Left kidney (tissue), 2 donors: ENCODE data around the gene ZBTB7B. TPM values are rescaled to one million over a fixed set of nuclear protein-coding genes. Genes with fewer than 3 reads are reported as not detected.
A peak's percentile ranks its signal among the peaks of the same experiment; 100 is the strongest.
"Not testable (repeated sequence)": the region's sequence is repeated elsewhere in the genome, so short reads cannot be mapped to it uniquely, and the experiment has no call there.

Experiments used
- DNase-seq: peaks from one replicate; pipeline ENCODE4 v3.0.0-alpha.2; 2013
- polyA plus RNA-seq: library from polyadenylated mRNA; unstranded; fragments of 120-200 nt; gene quantifications from one replicate; pipeline ENCODE4 v1.2.1, GENCODE V29; 2013; ENCODE audit not compliant: insufficient read length

The ZBTB7B gene
- polyA plus RNA-seq, 1 donor = 11.5 TPM

- no peak for DNase-seq
These were observed 35.2 kb upstream of the ZBTB7B start for GRCh38 chr1:154967331-154967950.

- no peak for DNase-seq
These were observed 33.9 kb upstream of the ZBTB7B start for GRCh38 chr1:154968731-154969130.

- no peak for DNase-seq
These were observed 33.4 kb upstream of the ZBTB7B start for GRCh38 chr1:154969246-154969645.

- DNase-seq = no peak
These were observed 32.6 kb upstream of the ZBTB7B start for GRCh38 chr1:154969860-154970452.

- DNase-seq = peak; percentile 92
These were observed 31.8 kb upstream of the ZBTB7B start, which contains the start of gene SHC1 for GRCh38 chr1:154970631-154971340. Gene SHC1 (minus strand): TSS chr1:154970747. CDS start chr1:154970526, 221 bp downstream.

- DNase-seq = no peak
These were observed 31.1 kb upstream of the ZBTB7B start for GRCh38 chr1:154971341-154971998.

- no peak for DNase-seq
These were observed 30.4 kb upstream of the ZBTB7B start for GRCh38 chr1:154972213-154972516.

- peak; percentile 51 for DNase-seq
These were observed 29.9 kb upstream of the ZBTB7B start for GRCh38 chr1:154972517-154973343.

- DNase-seq = peak; percentile 95
These were observed 29.1 kb upstream of the ZBTB7B start for GRCh38 chr1:154973344-154974101.

GRCh38 chr1:154974102-154974807, 28.3 kb upstream of the ZBTB7B start, which contains the start of gene CKS1B:
Gene CKS1B (plus strand): TSS chr1:154974681. CDS start chr1:154974746, 65 bp downstream.
- peak; percentile 100 for DNase-seq

- DNase-seq = peak; percentile 98
These were observed 27.7 kb upstream of the ZBTB7B start for GRCh38 chr1:154974808-154975408.

- DNase-seq = peak; percentile 49
These were observed 27.1 kb upstream of the ZBTB7B start for GRCh38 chr1:154975409-154976059.

GRCh38 chr1:154977762-154978161, 24.8 kb upstream of the ZBTB7B start:
- not testable (repeated sequence) for DNase-seq

- no peak for DNase-seq
These were observed 24.2 kb upstream of the ZBTB7B start for GRCh38 chr1:154978360-154978759.

GRCh38 chr1:154982341-154982740, 20.3 kb upstream of the ZBTB7B start:
- DNase-seq = no peak

- DNase-seq = peak; percentile 100
These were observed 19.5 kb upstream of the ZBTB7B start, which contains the start of gene FLAD1 for GRCh38 chr1:154982897-154983648. Gene FLAD1 (plus strand): TSS chr1:154983344. CDS start chr1:154983695, 351 bp downstream.

GRCh38 chr1:154983776-154984466, 18.7 kb upstream of the ZBTB7B start:
- DNase-seq = no peak

GRCh38 chr1:154986736-154987135, 15.9 kb upstream of the ZBTB7B start:
- DNase-seq = not testable (repeated sequence)
